WERI-Rb-1 (cell line): ENCODE measurements around the gene KRT85.

Experiments
- DNase-seq: peaks from one replicate; pipeline ENCODE4 v3.0.0-alpha.2; 2020
- H3K27ac ChIP-seq: fragments of 250-450 bp; sonication (Bioruptor Pico); 2 replicates; pipeline ENCODE4 v1.5.1; 2020; ENCODE audit warnings: mild to moderate bottlenecking, moderate library complexity
- H3K27me3 ChIP-seq: fragments of 250-450 bp; sonication (Bioruptor Pico); 2 replicates; pipeline ENCODE4 v1.5.1; 2021; ENCODE audit warnings: mild to moderate bottlenecking, low read depth, moderate library complexity; ENCODE audit not compliant: insufficient read depth, severe bottlenecking
- H3K36me3 ChIP-seq: fragments of 250-450 bp; sonication (Bioruptor Pico); 2 replicates; pipeline ENCODE4 v1.5.1; 2020; ENCODE audit warnings: mild to moderate bottlenecking, moderate library complexity
- H3K4me3 ChIP-seq: 2 replicates; pipeline ENCODE4 v1.5.1; 2011; ENCODE audit warnings: low read depth, mild to moderate bottlenecking, control low read depth, low read length
- H3K9me3 ChIP-seq: fragments of 250-450 bp; sonication (Bioruptor Pico); 2 replicates; pipeline ENCODE4 v1.5.1; 2021; ENCODE audit warnings: mild to moderate bottlenecking, moderate library complexity; ENCODE audit not compliant: severe bottlenecking
- CTCF ChIP-seq: IDR thresholded peaks from 2 replicates; pipeline ENCODE4 v1.5.1; 2011; ENCODE audit warnings: low read depth, mild to moderate bottlenecking, control low read depth, inconsistent platforms, low read length

KRT85 gene

DNA sequence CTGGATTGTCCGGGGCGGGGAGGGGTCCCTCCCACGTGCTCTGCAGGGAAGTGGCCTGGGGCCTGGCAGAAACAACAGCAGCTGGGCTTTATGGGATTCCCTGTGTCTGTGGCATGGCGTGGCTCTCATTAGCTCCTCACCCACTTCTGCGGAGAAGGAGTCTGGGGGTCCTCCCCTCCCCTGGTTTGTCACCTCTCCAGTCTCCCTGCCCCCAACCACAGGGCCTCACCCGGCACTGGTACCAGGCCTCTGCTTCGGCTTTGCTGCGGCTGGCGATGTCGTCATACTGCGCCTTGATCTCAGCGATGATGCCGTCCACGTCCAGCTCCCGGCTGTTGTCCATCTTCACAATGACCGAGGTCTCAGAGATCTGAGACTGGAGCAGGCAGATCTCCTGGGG is 32.5 kb upstream of the KRT85 start:
- TF ChIP-seq CTCF = no peak
- Histone ChIP-seq H3K4me3 (no peak overlapping the region), H3K27me3 (peaks cover 98% of the 10 kb centered on the region), H3K36me3 (no peaks in the 10 kb centered on the region), H3K27ac (no peak overlapping the region), H3K9me3 (no peaks in the 10 kb centered on the region)
- DNase-seq = no peak

- Histone ChIP-seq H3K9me3 (no peaks in the 10 kb centered on the region), H3K4me3 (no peak overlapping the region), H3K27ac (no peak overlapping the region), H3K27me3 (peaks cover 97% of the 10 kb centered on the region), H3K36me3 (no peaks in the 10 kb centered on the region)
- DNase-seq = no peak
- TF ChIP-seq CTCF = no peak
Observed at GRCh38 chr12:52398176-52398575, 30.9 kb upstream of the KRT85 start.

- no peaks in the 10 kb centered on the region for H3K36me3 ChIP-seq
- no peak overlapping the region for H3K4me3 ChIP-seq
- H3K27ac ChIP-seq = no peak overlapping the region
- TF ChIP-seq CTCF = no peak
- DNase-seq = no peak
- H3K9me3 ChIP-seq = no peaks in the 10 kb centered on the region
- H3K27me3 ChIP-seq = peaks cover 96% of the 10 kb centered on the region
Observed at GRCh38 chr12:52396656-52397055, 29.4 kb upstream of the KRT85 start.

DNA sequence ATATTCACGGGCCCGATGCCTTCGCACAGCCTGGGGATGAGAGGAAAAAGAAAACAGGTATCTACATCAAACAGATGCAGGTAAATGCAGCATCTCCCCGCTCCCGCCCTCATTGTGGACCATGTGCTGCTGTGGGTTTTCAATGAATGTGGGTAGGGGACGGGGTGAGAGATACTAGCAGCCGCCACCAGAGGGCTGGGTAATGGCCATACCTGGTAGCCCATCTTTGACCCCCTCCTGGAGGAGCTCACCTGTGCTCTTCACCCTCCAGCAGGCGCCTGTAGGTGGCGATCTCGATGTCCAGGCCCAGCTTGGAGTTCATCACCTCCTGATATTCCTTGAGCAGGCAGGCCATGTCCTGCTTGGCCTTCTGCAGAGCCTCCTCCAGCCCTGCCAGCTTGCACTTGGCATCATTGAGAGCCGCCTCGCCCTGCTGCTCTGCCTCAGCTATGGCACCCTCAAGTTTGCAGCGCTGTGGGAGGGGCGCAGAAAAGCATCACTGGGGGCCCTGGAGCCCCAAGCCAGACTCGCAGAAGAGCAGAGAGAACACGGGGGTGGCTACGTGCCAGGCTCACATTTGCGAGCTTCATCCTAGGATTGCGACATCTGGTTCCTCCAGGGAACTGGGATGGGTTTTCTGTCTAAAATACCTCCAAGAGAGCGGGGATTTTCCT is 28.6 kb upstream of the KRT85 start:
- H3K27ac ChIP-seq = no peak overlapping the region

DNA sequence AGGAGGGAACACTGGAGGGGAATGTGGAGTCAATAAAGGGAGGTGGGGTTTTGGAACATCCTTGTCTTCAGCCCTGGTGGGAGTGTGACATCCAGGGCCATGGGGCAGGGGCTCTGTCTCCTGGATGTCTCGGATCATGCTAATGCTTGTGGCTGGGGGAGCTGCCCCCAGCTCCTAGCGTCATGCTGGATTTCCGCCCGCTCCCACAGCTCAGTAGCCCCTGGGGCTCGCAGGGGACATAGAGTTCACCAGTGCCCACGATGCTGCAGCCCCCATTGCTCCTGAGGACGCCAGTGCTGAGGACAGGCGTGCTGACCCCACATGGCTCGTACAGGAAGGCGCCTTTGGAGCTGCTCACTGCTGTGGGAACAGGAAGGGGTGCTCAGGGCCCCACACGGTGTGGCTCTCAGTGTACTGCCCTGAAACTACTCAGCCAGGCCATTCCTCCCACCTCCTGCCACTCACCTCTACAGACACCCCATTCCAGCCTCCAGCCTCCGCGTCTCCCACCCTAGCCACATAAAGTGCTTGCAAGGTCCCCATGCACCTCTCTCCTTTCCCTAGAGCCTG is 27.6 kb upstream of the KRT85 start:
- no peak for TF ChIP-seq CTCF
- Histone ChIP-seq H3K27ac (no peak overlapping the region), H3K36me3 (no peaks in the 10 kb centered on the region), H3K9me3 (no peaks in the 10 kb centered on the region), H3K27me3 (peaks cover 93% of the 10 kb centered on the region), H3K4me3 (no peak overlapping the region)
- no peak for DNase-seq

More for the DNA sequence above, 28.6 kb upstream of the KRT85 start:
- Histone ChIP-seq H3K36me3 (no peaks in the 10 kb centered on the region), H3K4me3 (no peak overlapping the region), H3K27me3 (peaks cover 96% of the 10 kb centered on the region), H3K9me3 (no peaks in the 10 kb centered on the region)
- DNase-seq = peak; percentile 41
- peak; percentile 59 for TF ChIP-seq CTCF

DNA sequence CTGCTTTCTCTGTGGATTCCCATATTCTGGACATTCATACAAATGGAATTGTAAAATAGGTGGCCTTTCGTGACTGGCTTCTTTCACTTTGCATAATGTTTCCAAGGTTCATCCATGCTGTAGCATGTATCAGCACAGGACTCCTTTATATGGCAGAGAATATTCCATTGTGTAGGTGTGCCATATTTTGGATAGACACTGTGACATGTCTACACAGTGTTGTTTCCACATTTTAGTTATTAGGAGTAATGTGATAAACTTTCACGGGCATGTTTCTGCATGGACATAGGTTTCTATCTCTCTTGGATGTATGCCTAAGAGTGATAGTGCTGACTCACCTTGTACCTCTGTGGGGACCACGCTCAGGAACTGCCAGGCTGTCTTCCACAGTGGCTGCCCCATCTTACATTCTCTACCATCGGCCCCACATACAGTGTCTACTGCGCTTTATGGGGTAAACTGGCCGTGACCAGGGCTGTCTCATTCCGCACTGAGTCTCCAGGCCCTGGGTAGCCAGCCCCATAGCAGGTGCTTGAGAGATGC is 25.3 kb upstream of the KRT85 start:
- Histone ChIP-seq H3K27ac (no peak overlapping the region), H3K9me3 (no peaks in the 10 kb centered on the region), H3K27me3 (peaks cover 94% of the 10 kb centered on the region), H3K36me3 (no peaks in the 10 kb centered on the region), H3K4me3 (no peak overlapping the region)
- TF ChIP-seq CTCF = no peak
- DNase-seq = no peak
